NOMO-1 (cell line): ENCODE measurements around the gene ATAD3C.
A peak's percentile ranks its signal among the peaks of the same experiment; 100 is the strongest.
"Not testable (repeated sequence)": the region's sequence is repeated elsewhere in the genome, so short reads cannot be mapped to it uniquely, and the experiment has no call there.

ENCODE experiments used
- DNase-seq, 2 experiments: peaks; one replicate each; lab custom pipeline; 2025; ENCODE audit not compliant: unreplicated experiment in 2 of 2; lab: John Stamatoyannopoulos, UW

ATAD3C gene

GRCh38 chr1:1449099-1449739 is at the start of gene ATAD3C:
Gene ATAD3C (plus strand): TSS chr1:1449689. CDS start chr1:1450684, 995 bp downstream.
- no peak for DNase-seq

GRCh38 chr1:1399872-1400575 is 49.5 kb upstream of the ATAD3C start:
- DNase-seq, result no peak

- no peak for DNase-seq
Measured at GRCh38 chr1:1400576-1401456, 48.7 kb upstream of the ATAD3C start.

- no peak for DNase-seq
Measured at GRCh38 chr1:1401457-1402010, 48.0 kb upstream of the ATAD3C start.

- peak; percentile 14 to 16 for DNase-seq
Measured at GRCh38 chr1:1402072-1402900, 47.2 kb upstream of the ATAD3C start.

GRCh38 chr1:1402901-1403392 is 46.5 kb upstream of the ATAD3C start:
- not testable (repeated sequence) for DNase-seq

GRCh38 chr1:1403653-1404052 is 45.8 kb upstream of the ATAD3C start:
- no peak for DNase-seq

- DNase-seq, result no peak
Measured at GRCh38 chr1:1406101-1406820, 43.2 kb upstream of the ATAD3C start.

- peak; percentile 92 for DNase-seq
Measured at GRCh38 chr1:1406821-1407635, 42.5 kb upstream of the ATAD3C start, which contains the start of gene MRPL20. Gene MRPL20 (minus strand): TSS chr1:1407293. CDS start chr1:1407217, 76 bp downstream.

GRCh38 chr1:1407636-1408318 is 41.7 kb upstream of the ATAD3C start:
- peak; percentile 2 to 19 for DNase-seq

GRCh38 chr1:1410238-1410637 is 39.3 kb upstream of the ATAD3C start:
- not testable (repeated sequence) for DNase-seq

- DNase-seq, result no peak
Measured at GRCh38 chr1:1411626-1412025, 37.9 kb upstream of the ATAD3C start.

- DNase-seq, result not testable (repeated sequence)
Measured at GRCh38 chr1:1412311-1412902, 37.1 kb upstream of the ATAD3C start.

GRCh38 chr1:1415751-1416150 is 33.7 kb upstream of the ATAD3C start:
- DNase-seq, result no peak

GRCh38 chr1:1417396-1417795 is 32.1 kb upstream of the ATAD3C start:
- not testable (repeated sequence) for DNase-seq

- not testable (repeated sequence) for DNase-seq
Measured at GRCh38 chr1:1417825-1418463, 31.5 kb upstream of the ATAD3C start.
